CMK (cell line): ENCODE results near the gene TPK1.
"Not testable (repeated sequence)": the region's sequence is repeated elsewhere in the genome, so short reads cannot be mapped to it uniquely, and the experiment has no call there.

ENCODE experiments used
- DNase-seq: peaks from one replicate; pipeline ENCODE4 v3.0.0-alpha.2; 2010; ENCODE audit warnings: low read depth

The TPK1 gene

GRCh38 chr7:144777005-144777839, 58.6 kb downstream of the TPK1 start:
- no peak for DNase-seq

- DNase-seq: no peak
Measured at GRCh38 chr7:144776447-144776846, 59.4 kb downstream of the TPK1 start.

GRCh38 chr7:144775749-144776148, 60.1 kb downstream of the TPK1 start:
- no peak for DNase-seq

GRCh38 chr7:144771927-144772326, 63.9 kb downstream of the TPK1 start:
- DNase-seq: no peak

- no peak for DNase-seq
Measured at GRCh38 chr7:144771174-144771573, 64.7 kb downstream of the TPK1 start.

GRCh38 chr7:144769352-144769751, 66.5 kb downstream of the TPK1 start:
- no peak for DNase-seq

GRCh38 chr7:144768633-144769032, 67.2 kb downstream of the TPK1 start:
- no peak for DNase-seq

- DNase-seq: no peak
Measured at GRCh38 chr7:144763291-144763690, 72.6 kb downstream of the TPK1 start.

- no peak for DNase-seq
Measured at GRCh38 chr7:144762853-144763252, 73.0 kb downstream of the TPK1 start.

- DNase-seq: no peak
Measured at GRCh38 chr7:144761493-144761892, 74.4 kb downstream of the TPK1 start.

GRCh38 chr7:144759653-144760052, 76.2 kb downstream of the TPK1 start:
- no peak for DNase-seq

GRCh38 chr7:144747936-144748335, 87.9 kb downstream of the TPK1 start:
- no peak for DNase-seq

- no peak for DNase-seq
Measured at GRCh38 chr7:144738708-144739314, 97.0 kb downstream of the TPK1 start.

GRCh38 chr7:144738146-144738545, 97.7 kb downstream of the TPK1 start:
- DNase-seq: no peak

GRCh38 chr7:144736880-144737493, 98.9 kb downstream of the TPK1 start:
- DNase-seq: no peak

GRCh38 chr7:144735505-144736276, 100.2 kb downstream of the TPK1 start:
- DNase-seq: no peak

GRCh38 chr7:144731661-144732351, 104.0 kb downstream of the TPK1 start:
- no peak for DNase-seq

- DNase-seq: no peak
Measured at GRCh38 chr7:144730224-144730623, 105.6 kb downstream of the TPK1 start.

- DNase-seq: no peak
Measured at GRCh38 chr7:144729226-144729625, 106.6 kb downstream of the TPK1 start.

- no peak for DNase-seq
Measured at GRCh38 chr7:144728551-144728950, 107.3 kb downstream of the TPK1 start.

- not testable (repeated sequence) for DNase-seq
Measured at GRCh38 chr7:144726840-144727239, 109.0 kb downstream of the TPK1 start.

- no peak for DNase-seq
Measured at GRCh38 chr7:144725070-144725469, 110.8 kb downstream of the TPK1 start.
